Neural progenitor cell (in vitro differentiated cells): Measurements from ENCODE around the gene VMP1.
"Not testable (repeated sequence)": the region's sequence is repeated elsewhere in the genome, so short reads cannot be mapped to it uniquely, and the experiment has no call there.

Experiments
- CTCF ChIP-seq: fragments of 200-600 bp; sonication (generic); IDR thresholded peaks from 2 replicates; pipeline ENCODE4 v1.5.1; 2017; ENCODE audit warnings: antibody characterized with exemption, mild to moderate bottlenecking
- EZH2 ChIP-seq: fragments of 200-600 bp; sonication (generic); IDR thresholded peaks from 2 replicates; pipeline ENCODE4 v1.6.1; 2017; ENCODE audit warnings: antibody characterized with exemption, mild to moderate bottlenecking, moderate library complexity
- EZH2phosphoT487 ChIP-seq: fragments of 200-600 bp; sonication (generic); IDR thresholded peaks from 2 replicates; pipeline ENCODE4 v1.6.1; 2017; ENCODE audit warnings: antibody characterized with exemption

DNA sequence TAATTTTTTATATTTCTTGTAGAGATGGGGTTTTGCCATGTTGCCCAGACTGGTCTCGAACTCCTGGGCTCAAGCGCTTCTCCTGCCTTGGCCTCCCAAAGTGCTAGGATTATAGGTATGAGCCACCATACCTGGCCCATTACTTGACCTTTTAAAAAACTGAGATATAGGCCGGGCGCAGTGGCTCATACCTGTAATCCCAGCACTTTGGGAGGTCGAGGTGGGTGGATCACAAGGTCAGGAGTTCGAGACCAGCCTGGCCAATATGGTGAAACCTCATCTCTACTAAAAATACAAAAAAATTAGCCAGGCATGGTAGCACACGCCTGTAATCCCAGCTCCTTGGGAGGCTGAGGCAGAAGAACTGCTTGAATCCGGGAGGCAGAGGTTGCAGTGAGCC is 166.0 kb downstream of the VMP1 start:
- not testable (repeated sequence) for TF ChIP-seq CTCF, EZH2, EZH2phosphoT487
